Vagina (tissue), 2 donors: Measurements from ENCODE around the gene CDKL4.

Experiments
- CTCF ChIP-seq, 3 experiments: fragments of 450-650 bp in 2 of 3; fragments of 200-600 bp in 1 of 3; sonication (generic) in 1 of 3; IDR thresholded peaks; one replicate each; pipeline ENCODE4 v1.5.1; 2017 to 2019; ENCODE audit warnings: antibody characterized with exemption in 3 of 3, mild to moderate bottlenecking in 2 of 3, moderate library complexity in 2 of 3
- POLR2A ChIP-seq, 2 donors: fragments of 450-650 bp; IDR thresholded peaks; one replicate each; pipeline ENCODE4 v1.6.1; 2017; ENCODE audit warnings: antibody characterized with exemption in 2 of 2, mild to moderate bottlenecking in 2 of 2, moderate library complexity in 2 of 2

- TF ChIP-seq POLR2A (IDR thresholded peaks at IDR 0.05) (no peak), CTCF (IDR thresholded peaks at IDR 0.05) (no peak)
Measured at GRCh38 chr2:39171621-39172020, 72.1 kb downstream of the CDKL4 start.
